IMR-90 (cell line): ENCODE data around the gene PCIF1.

Experiments
- BHLHE40 ChIP-seq: fragments of 150-350 bp; IDR thresholded peaks from 2 replicates; pipeline ENCODE4 v1.6.1; 2016; ENCODE audit warnings: mild to moderate bottlenecking, low read depth, low read length
- CEBPB ChIP-seq: IDR thresholded peaks from 2 replicates; pipeline ENCODE4 v1.6.1; 2012; ENCODE audit warnings: low read depth, low read length, improper control_type of control experiment
- CHD1 ChIP-seq: IDR thresholded peaks from 2 replicates; pipeline ENCODE4 v1.6.1; 2012; ENCODE audit warnings: low read depth, low read length, improper control_type of control experiment
- CTCF ChIP-seq: conservative IDR thresholded peaks from 2 replicates; pipeline ENCODE4 v1.5.1; 2012; ENCODE audit warnings: mild to moderate bottlenecking, low read depth, low read length, improper control_type of control experiment
- ELK1 ChIP-seq: fragments of 150-350 bp; IDR thresholded peaks from 2 replicates; pipeline ENCODE4 v1.6.1; 2016; ENCODE audit warnings: low read depth, mild to moderate bottlenecking, low read length, moderate library complexity, borderline replicate concordance
- FOS ChIP-seq: fragments of 150-350 bp; IDR thresholded peaks from 2 replicates; pipeline ENCODE4 v1.6.1; 2016; ENCODE audit warnings: low read depth, low read length
- MAFK ChIP-seq: IDR thresholded peaks from 2 replicates; pipeline ENCODE4 v1.6.1; 2012; ENCODE audit warnings: low read depth, low read length, improper control_type of control experiment
- MAZ ChIP-seq: IDR thresholded peaks from 2 replicates; pipeline ENCODE4 v1.6.1; 2012; ENCODE audit warnings: low read depth, mild to moderate bottlenecking, low read length, improper control_type of control experiment, moderate library complexity, borderline replicate concordance
- MXI1 ChIP-seq: IDR thresholded peaks from 2 replicates; pipeline ENCODE4 v1.6.1; 2012; ENCODE audit warnings: low read depth, mild to moderate bottlenecking, low read length, moderate library complexity, borderline replicate concordance
- POLR2A ChIP-seq: IDR thresholded peaks from 2 replicates; pipeline ENCODE4 v1.6.1; 2012; ENCODE audit warnings: mild to moderate bottlenecking, low read depth, low read length
- RAD21 ChIP-seq: IDR thresholded peaks from 2 replicates; pipeline ENCODE4 v1.6.1; 2012; ENCODE audit warnings: low read length, improper control_type of control experiment
- RCOR1 ChIP-seq: IDR thresholded peaks from 2 replicates; pipeline ENCODE4 v1.6.1; 2012; ENCODE audit warnings: mild to moderate bottlenecking, low read length, improper control_type of control experiment; ENCODE audit not compliant: insufficient replicate concordance
- RFX5 ChIP-seq: IDR thresholded peaks from 2 replicates; pipeline ENCODE4 v1.8.0; 2012; ENCODE audit warnings: low read depth, mild to moderate bottlenecking, low read length, moderate library complexity
- SMC3 ChIP-seq: fragments of 150-350 bp; IDR thresholded peaks from 2 replicates; pipeline ENCODE4 v1.6.1; 2016; ENCODE audit warnings: low read depth, mild to moderate bottlenecking, antibody characterized with exemption, low read length, moderate library complexity

- TF ChIP-seq RCOR1 (no peak), CTCF (no peak), CHD1 (no peak), MAFK (no peak), MAZ (no peak), POLR2A (no peak), RFX5 (no peak), FOS (no peak), MXI1 (no peak), ELK1 (no peak), RAD21 (no peak), CEBPB (no peak), SMC3 (no peak), BHLHE40 (no peak)
Observed at GRCh38 chr20:45892828-45893500, 41.5 kb upstream of the PCIF1 start.
